ENCODE measurements around the gene MXRA8. TPM values are rescaled to one million over a fixed set of nuclear protein-coding genes. Genes with fewer than 3 reads are reported as not detected.

Gene MXRA8
- total and polyA plus RNA-seq, 9 of the 15 experiments (the other 6 are each of a cell fraction or from before 2014, with no cell fraction given) = 0.66 to 11.3 (median 6.3) TPM

DNA sequence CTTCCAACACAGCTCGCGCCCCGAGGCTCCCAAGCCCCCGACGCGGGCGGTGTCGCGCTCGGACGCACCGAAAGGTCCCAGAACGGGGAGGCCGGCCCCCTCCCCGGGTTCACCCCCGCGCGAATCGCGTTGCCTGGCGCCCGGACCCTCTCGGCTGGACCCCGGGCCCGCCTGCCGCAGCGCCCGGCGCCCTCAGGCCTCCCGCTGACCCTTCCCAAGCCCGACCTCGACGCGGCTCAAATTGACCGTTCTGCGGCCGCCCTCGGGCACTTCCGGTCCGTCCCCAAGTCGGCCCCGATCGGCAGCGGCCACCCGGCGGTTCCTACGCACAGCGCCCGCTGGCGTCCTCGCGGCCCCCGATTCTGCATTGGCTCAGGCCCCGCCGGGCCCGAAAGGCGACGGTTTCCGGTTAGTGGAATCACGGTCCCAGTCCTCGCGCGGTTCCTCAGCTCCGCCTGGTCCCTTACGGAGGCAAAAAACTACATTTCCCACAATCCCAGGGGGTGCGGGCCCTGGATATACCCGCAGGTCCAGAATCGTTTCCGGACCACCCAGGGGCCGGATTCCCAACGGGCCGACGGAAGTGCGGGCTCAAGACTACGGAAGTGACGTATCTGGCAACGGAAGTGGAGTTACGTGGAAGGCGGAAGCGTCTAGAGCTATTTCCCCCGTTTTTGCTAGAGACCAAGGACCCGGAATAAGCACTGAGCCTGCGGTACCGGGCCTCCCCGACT lies 16.7 kb upstream of the MXRA8 start, which contains the start of gene AURKAIP1 (continued):
- TF ChIP-seq, protein P1, sequence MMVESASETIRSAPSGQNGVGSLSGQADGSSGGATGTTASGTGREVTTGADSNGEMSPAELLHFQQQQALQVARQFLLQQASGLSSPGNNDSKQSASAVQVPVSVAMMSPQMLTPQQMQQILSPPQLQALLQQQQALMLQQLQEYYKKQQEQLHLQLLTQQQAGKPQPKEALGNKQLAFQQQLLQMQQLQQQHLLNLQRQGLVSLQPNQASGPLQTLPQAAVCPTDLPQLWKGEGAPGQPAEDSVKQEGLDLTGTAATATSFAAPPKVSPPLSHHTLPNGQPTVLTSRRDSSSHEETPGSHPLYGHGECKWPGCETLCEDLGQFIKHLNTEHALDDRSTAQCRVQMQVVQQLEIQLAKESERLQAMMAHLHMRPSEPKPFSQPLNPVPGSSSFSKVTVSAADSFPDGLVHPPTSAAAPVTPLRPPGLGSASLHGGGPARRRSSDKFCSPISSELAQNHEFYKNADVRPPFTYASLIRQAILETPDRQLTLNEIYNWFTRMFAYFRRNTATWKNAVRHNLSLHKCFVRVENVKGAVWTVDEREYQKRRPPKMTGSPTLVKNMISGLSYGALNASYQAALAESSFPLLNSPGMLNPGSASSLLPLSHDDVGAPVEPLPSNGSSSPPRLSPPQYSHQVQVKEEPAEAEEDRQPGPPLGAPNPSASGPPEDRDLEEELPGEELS (CRISPR knock-in tag; IDR thresholded peaks at IDR 0.05; ENCODE audit: borderline replicate concordance) = peak; percentile 84
- TF ChIP-seq, protein P2, sequence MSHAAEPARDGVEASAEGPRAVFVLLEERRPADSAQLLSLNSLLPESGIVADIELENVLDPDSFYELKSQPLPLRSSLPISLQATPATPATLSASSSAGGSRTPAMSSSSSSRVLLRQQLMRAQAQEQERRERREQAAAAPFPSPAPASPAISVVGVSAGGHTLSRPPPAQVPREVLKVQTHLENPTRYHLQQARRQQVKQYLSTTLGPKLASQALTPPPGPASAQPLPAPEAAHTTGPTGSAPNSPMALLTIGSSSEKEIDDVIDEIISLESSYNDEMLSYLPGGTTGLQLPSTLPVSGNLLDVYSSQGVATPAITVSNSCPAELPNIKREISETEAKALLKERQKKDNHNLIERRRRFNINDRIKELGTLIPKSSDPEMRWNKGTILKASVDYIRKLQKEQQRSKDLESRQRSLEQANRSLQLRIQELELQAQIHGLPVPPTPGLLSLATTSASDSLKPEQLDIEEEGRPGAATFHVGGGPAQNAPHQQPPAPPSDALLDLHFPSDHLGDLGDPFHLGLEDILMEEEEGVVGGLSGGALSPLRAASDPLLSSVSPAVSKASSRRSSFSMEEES (CRISPR knock-in tag; IDR thresholded peaks at IDR 0.05) = no peak
- TF ChIP-seq CREB1 (IDR thresholded peaks at IDR 0.05) (peak; percentile 90), CREB1 (CRISPR knock-in tag; IDR thresholded peaks at IDR 0.05) (peak; percentile 96), COPS2 (conservative IDR thresholded peaks at IDR 0.05) (no peak), POLR3G (IDR thresholded peaks at IDR 0.05; ENCODE audit: extremely low read depth, insufficient read length, insufficient replicate concordance) (no peak), PTBP1 (IDR thresholded peaks at IDR 0.05; ENCODE audit: low read depth, low read length) (0 out of 2 replicates have a peak, but pooled peaks have one; percentile 67), TOE1 (IDR thresholded peaks at IDR 0.05; ENCODE audit: borderline replicate concordance) (peak; percentile 97), TOE1 (CRISPR knock-in tag; IDR thresholded peaks at IDR 0.05; ENCODE audit: borderline replicate concordance, low read depth) (peak; percentile 70; the same call in 1 of the 2 replicates), ZFPM2 (CRISPR knock-in tag; IDR thresholded peaks at IDR 0.05) (peak; percentile 52; the same call in 1 of the 2 replicates), TBL1XR1 (IDR thresholded peaks at IDR 0.05; ENCODE audit: low read length in 2 of 2) (peak in 1 of 2 experiments; percentile 84; a peak in 2 of 4 replicates), ERF (CRISPR knock-in tag; IDR thresholded peaks at IDR 0.05) (peak; percentile 80), RERE (CRISPR knock-in tag; IDR thresholded peaks at IDR 0.05; ENCODE audit: borderline replicate concordance) (no peak), PML (IDR thresholded peaks at IDR 0.05; ENCODE audit: low read length) (peak; percentile 68; the same call in 1 of the 2 replicates), KLF16 (IDR thresholded peaks at IDR 0.05) (no peak)
- TF ChIP-seq, protein P3, sequence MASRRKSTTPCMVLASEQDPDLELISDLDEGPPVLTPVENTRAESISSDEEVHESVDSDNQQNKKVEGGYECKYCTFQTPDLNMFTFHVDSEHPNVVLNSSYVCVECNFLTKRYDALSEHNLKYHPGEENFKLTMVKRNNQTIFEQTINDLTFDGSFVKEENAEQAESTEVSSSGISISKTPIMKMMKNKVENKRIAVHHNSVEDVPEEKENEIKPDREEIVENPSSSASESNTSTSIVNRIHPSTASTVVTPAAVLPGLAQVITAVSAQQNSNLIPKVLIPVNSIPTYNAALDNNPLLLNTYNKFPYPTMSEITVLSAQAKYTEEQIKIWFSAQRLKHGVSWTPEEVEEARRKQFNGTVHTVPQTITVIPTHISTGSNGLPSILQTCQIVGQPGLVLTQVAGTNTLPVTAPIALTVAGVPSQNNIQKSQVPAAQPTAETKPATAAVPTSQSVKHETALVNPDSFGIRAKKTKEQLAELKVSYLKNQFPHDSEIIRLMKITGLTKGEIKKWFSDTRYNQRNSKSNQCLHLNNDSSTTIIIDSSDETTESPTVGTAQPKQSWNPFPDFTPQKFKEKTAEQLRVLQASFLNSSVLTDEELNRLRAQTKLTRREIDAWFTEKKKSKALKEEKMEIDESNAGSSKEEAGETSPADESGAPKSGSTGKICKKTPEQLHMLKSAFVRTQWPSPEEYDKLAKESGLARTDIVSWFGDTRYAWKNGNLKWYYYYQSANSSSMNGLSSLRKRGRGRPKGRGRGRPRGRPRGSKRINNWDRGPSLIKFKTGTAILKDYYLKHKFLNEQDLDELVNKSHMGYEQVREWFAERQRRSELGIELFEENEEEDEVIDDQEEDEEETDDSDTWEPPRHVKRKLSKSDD (conservative IDR thresholded peaks at IDR 0.05; ENCODE audit: low read length) = peak; percentile 92; the same call in 1 of the 2 replicates
